GM20000 (cell line): ENCODE measurements around the gene PIK3R6.

Experiments used
- DNase-seq: peaks from one replicate; pipeline ENCODE4 v3.0.0; 2012; ENCODE audit warnings: low spot score
- CTCF ChIP-seq: IDR thresholded peaks from 2 replicates; pipeline ENCODE4 v1.5.1; 2012; ENCODE audit warnings: mild to moderate bottlenecking, control low read depth; ENCODE audit errors: extremely low read depth, missing control alignments

The PIK3R6 gene

GRCh38 chr17:8781776-8782175 lies 85.7 kb downstream of the PIK3R6 start:
- TF ChIP-seq CTCF: no peak
- no peak for DNase-seq

- TF ChIP-seq CTCF: no peak
- DNase-seq: no peak
Observed at GRCh38 chr17:8776881-8777280, 90.6 kb downstream of the PIK3R6 start.

- DNase-seq: no peak
- TF ChIP-seq CTCF: no peak
Observed at GRCh38 chr17:8776248-8776647, 91.2 kb downstream of the PIK3R6 start.

DNA sequence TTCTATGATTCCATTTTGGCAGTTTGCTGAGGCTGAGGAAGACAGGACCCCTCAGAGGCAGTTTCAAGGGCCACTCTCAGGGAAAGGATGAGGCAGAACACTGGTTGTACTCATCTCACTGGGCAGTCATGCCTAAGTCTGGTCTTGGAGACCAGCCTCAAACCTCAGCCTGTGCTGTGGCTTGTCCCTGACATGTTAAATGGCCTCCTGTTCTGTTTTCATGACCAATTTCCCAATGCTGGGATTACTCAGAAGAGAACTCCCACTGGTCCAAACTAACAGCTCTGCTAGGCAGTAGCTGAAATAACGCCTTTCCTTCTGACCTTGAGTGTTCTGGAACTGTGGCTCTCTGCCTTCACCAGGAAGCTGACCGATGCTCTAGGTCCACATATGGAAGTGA lies 100.7 kb downstream of the PIK3R6 start:
- TF ChIP-seq CTCF: no peak
- DNase-seq: no peak

DNA sequence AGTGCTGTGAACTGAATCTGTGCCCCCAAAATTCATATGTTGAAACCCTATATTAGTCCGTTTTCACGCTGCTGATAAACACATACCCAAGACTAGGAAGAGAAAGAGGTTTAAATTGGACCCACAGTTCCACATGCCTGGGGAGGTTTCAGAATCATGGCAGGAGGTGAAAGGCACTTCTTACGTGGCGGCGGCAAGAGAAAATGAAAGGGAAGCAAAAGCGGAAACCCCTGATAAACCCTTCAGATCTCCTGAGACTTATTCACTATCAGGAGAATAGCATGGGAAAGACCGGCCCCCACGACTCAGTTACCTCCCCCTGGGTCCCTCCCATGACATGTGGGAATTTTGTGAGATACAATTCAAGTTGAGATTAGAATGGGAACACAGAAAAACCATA lies 105.5 kb downstream of the PIK3R6 start:
- no peak for TF ChIP-seq CTCF
- no peak for DNase-seq

DNA sequence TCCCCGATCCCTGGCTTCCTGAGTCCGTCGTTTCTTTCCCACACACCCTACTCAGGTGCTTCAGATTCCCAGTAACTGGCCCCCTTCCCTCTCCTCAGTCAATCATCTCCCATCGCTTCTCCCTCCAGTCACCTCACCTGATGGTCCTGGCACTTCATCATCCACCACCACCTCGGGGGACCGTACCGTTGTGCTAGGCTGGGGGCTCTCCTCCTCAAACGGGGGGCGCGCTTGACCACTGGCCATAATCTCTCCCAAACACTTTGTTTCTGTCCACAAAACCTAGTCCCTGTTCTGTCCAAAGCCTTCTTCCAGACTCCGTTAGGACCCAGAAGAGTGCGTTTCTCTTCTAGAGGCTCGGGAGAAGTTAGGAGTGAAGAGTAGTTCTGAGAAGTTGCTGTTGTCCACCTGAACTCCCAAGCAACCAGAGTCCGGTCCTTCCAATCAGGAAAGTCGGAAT lies 109.3 kb downstream of the PIK3R6 start, which contains the start of gene SPDYE4:
SPDYE4 (minus strand) TSS at position 410 of the 460 bp plus-strand sequence; CDS start at position 246, 164 bp downstream.
- no peak for DNase-seq
- no peak for TF ChIP-seq CTCF

GRCh38 chr17:8757189-8757588 lies 110.3 kb downstream of the PIK3R6 start:
- no peak for TF ChIP-seq CTCF
- DNase-seq: no peak
